ENCODE data around the gene PGAP3.

- TF ChIP-seq, protein P1, sequence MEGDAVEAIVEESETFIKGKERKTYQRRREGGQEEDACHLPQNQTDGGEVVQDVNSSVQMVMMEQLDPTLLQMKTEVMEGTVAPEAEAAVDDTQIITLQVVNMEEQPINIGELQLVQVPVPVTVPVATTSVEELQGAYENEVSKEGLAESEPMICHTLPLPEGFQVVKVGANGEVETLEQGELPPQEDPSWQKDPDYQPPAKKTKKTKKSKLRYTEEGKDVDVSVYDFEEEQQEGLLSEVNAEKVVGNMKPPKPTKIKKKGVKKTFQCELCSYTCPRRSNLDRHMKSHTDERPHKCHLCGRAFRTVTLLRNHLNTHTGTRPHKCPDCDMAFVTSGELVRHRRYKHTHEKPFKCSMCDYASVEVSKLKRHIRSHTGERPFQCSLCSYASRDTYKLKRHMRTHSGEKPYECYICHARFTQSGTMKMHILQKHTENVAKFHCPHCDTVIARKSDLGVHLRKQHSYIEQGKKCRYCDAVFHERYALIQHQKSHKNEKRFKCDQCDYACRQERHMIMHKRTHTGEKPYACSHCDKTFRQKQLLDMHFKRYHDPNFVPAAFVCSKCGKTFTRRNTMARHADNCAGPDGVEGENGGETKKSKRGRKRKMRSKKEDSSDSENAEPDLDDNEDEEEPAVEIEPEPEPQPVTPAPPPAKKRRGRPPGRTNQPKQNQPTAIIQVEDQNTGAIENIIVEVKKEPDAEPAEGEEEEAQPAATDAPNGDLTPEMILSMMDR (IDR thresholded peaks at IDR 0.05) = no peak
- TF ChIP-seq POLR2A (IDR thresholded peaks at IDR 0.05) = no peak
- TF ChIP-seq POLR2AphosphoS5 (IDR thresholded peaks at IDR 0.05) = peak in 2 of 3 donors; percentile 60 to 67
Observed at GRCh38 chr17:39662551-39663339, 25.1 kb downstream of the PGAP3 start.
